Neural cell (in vitro differentiated cells): ENCODE measurements around the gene PRELID3B. TPM values are rescaled to one million over a fixed set of nuclear protein-coding genes. Genes with fewer than 3 reads are reported as not detected.

ENCODE experiments used
- H2AFZ ChIP-seq: fragments of 200-600, 300-800 bp; sonication (generic), shearing (Covaris generic); 2 replicates; pipeline ENCODE4 v1.6.0; 2014; ENCODE audit warnings: low read depth, mild to moderate bottlenecking, antibody characterized with exemption, low read length, moderate library complexity
- H3F3A ChIP-seq: fragments of 200-600 bp; shearing (Covaris generic); 2 replicates; pipeline ENCODE4 v1.6.1; 2016; ENCODE audit warnings: mild to moderate bottlenecking, moderate library complexity, mixed read lengths, antibody characterized with exemption, low read length; ENCODE audit not compliant: insufficient read depth, poor library complexity, severe bottlenecking
- H3K27ac ChIP-seq: fragments of 200-600, 300-800 bp; sonication (generic), shearing (Covaris generic); 2 replicates; pipeline ENCODE4 v1.5.1; 2014; ENCODE audit warnings: mild to moderate bottlenecking, low read length, moderate library complexity
- H3K27me3 ChIP-seq: fragments of 300-800, 200-600 bp; sonication (generic), shearing (Covaris generic); 2 replicates; pipeline ENCODE4 v1.6.0; 2014; ENCODE audit warnings: mild to moderate bottlenecking, low read depth, low read length, moderate library complexity; ENCODE audit not compliant: insufficient read depth
- H3K36me3 ChIP-seq: fragments of 300-800, 200-600 bp; sonication (generic), shearing (Covaris generic); 2 replicates; pipeline ENCODE4 v1.5.1; 2014; ENCODE audit warnings: mild to moderate bottlenecking, antibody characterized with exemption, low read length, moderate library complexity; ENCODE audit not compliant: insufficient read depth
- H3K4me2 ChIP-seq: fragments of 300-800, 200-600 bp; sonication (generic), shearing (Covaris generic); 2 replicates; pipeline ENCODE4 v1.6.0; 2014; ENCODE audit warnings: mild to moderate bottlenecking, low read length
- H3K4me3 ChIP-seq: fragments of 300-800, 200-600 bp; sonication (generic), shearing (Covaris generic); 2 replicates; pipeline ENCODE4 v1.5.1; 2014; ENCODE audit warnings: mild to moderate bottlenecking, low read length, moderate library complexity
- H3K79me2 ChIP-seq: fragments of 200-600 bp; shearing (Covaris generic); replicated peaks from 2 replicates; pipeline ENCODE4 v1.6.0; 2014; ENCODE audit warnings: mild to moderate bottlenecking, low read length, moderate library complexity; ENCODE audit not compliant: insufficient read depth
- H3K9ac ChIP-seq: fragments of 300-800, 200-600 bp; sonication (generic), shearing (Covaris generic); 2 replicates; pipeline ENCODE4 v1.6.1; 2016; ENCODE audit warnings: mild to moderate bottlenecking, low read length, mixed read lengths
- H3K9me2 ChIP-seq: fragments of 200-600 bp; shearing (Covaris generic); 2 replicates; pipeline ENCODE4 v1.6.1; 2016; ENCODE audit warnings: mild to moderate bottlenecking, low read length, mixed read lengths; ENCODE audit not compliant: insufficient read depth
- H3K9me3 ChIP-seq: fragments of 200-600, 300-800 bp; sonication (generic), shearing (Covaris generic); 2 replicates; pipeline ENCODE4 v1.6.1; 2016; ENCODE audit warnings: mild to moderate bottlenecking, mixed run types, low read length, moderate library complexity, mixed read lengths
- H4K20me1 ChIP-seq: fragments of 200-600 bp; shearing (Covaris generic); 2 replicates; pipeline ENCODE4 v1.6.1; 2016; ENCODE audit warnings: mild to moderate bottlenecking, mixed run types; ENCODE audit not compliant: insufficient read depth
- EP300 ChIP-seq: fragments of 450-650 bp; conservative IDR thresholded peaks from 2 replicates; pipeline ENCODE4 v1.6.1; 2014; ENCODE audit warnings: antibody characterized with exemption, mild to moderate bottlenecking, moderate library complexity; ENCODE audit not compliant: poor library complexity, severe bottlenecking
- EZH2 ChIP-seq: fragments of 200-600, 300-800 bp; shearing (Covaris generic), sonication (generic); IDR thresholded peaks from 2 replicates; pipeline ENCODE4 v1.6.1; 2014; ENCODE audit warnings: antibody characterized with exemption, low read length, borderline replicate concordance, mild to moderate bottlenecking; ENCODE audit not compliant: insufficient read depth, poor library complexity, severe bottlenecking
- MXI1 ChIP-seq: fragments of 450-650 bp; conservative IDR thresholded peaks from 2 replicates; pipeline ENCODE4 v1.6.1; 2014; ENCODE audit warnings: antibody characterized with exemption, mild to moderate bottlenecking; ENCODE audit not compliant: poor library complexity, severe bottlenecking
- POLR2AphosphoS5 ChIP-seq: IDR thresholded peaks from 2 replicates; pipeline ENCODE4 v1.6.1; 2012
- RAD21 ChIP-seq: fragments of 450-650 bp; conservative IDR thresholded peaks from 2 replicates; pipeline ENCODE4 v1.6.1; 2014; ENCODE audit warnings: antibody characterized with exemption, mild to moderate bottlenecking, moderate library complexity
- SMC3 ChIP-seq: fragments of 450-650 bp; conservative IDR thresholded peaks from 2 replicates; pipeline ENCODE4 v1.6.1; 2014; ENCODE audit warnings: antibody characterized with exemption, mild to moderate bottlenecking, moderate library complexity; ENCODE audit not compliant: poor library complexity
- TAF1 ChIP-seq: IDR thresholded peaks from 2 replicates; pipeline ENCODE4 v1.6.1; 2012; ENCODE audit warnings: low read depth
- polyA plus RNA-seq: library from polyadenylated mRNA; depleted of rRNA; stranded (reverse); fragments of >200 nt; gene quantifications from 2 replicates; pipeline ENCODE4 v1.2.3, GENCODE V29; 2014
- TF ChIP-seq, protein P1 (sequence below): fragments of 450-650 bp; IDR thresholded peaks from 2 replicates; pipeline ENCODE4 v1.5.1; 2014; ENCODE audit warnings: antibody characterized with exemption, mild to moderate bottlenecking, moderate library complexity; ENCODE audit not compliant: poor library complexity, severe bottlenecking
- TF ChIP-seq, protein P2 (sequence below): IDR thresholded peaks from 2 replicates; pipeline ENCODE4 v1.6.1; 2012; ENCODE audit warnings: borderline replicate concordance

Gene PRELID3B
- polyA plus RNA-seq, 1 donor from 2014 or later: 50.5 TPM

DNA sequence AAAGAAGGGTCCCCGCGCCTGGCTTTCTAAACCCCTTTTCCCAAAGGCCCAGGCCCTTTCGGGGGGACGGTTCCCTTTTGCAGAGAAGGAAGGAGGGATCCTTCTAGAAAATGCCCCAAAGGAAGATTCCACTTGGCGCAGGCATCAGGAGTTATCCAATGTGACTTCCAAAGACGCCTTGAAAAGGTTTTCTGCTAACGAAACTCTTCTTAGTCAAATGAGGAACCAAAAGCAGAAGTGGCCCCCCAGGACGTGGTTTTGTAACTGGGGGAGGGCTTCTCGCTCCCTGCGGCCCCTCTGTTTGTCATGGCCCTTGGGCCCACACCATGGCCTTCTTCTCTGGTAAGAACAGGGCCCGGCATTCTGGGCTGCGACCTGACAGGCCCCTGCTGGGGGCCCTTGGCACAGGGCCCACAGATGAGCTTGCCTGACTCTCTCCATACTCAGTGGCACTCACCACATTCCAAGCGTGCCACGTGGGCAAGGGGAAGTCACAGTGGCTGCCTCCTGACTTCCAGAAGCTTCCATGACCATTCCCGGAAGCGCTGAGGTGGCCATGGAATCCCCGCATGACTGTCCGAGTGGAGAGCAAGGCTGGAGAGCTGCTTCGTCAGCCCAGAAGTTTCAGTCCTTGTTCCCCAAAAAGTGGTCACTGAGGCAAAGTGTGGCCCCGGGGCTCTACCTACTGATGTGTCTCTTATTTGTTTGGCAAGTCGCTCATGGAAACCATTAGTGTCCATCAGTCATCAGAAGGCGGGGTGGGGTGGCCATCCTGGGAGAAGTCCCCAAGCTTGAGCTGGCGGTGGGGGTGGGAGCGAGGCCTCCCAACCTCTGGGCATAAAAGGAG is 34.7 kb downstream of the PRELID3B start:
- Histone ChIP-seq H3K4me3 (no peak overlapping the region), H3K36me3 (no peaks in the 10 kb centered on the region), H3K27ac (no peak overlapping the region), H4K20me1 (no peaks in the 10 kb centered on the region), H3K79me2 (no peaks in the 10 kb centered on the region), H2AFZ (no peak overlapping the region), H3K9me3 (no peaks in the 10 kb centered on the region), H3K27me3 (peaks cover 10% of the 10 kb centered on the region), H3K4me2 (no peak overlapping the region), H3K9me2 (no peaks in the 10 kb centered on the region), H3F3A (no peaks in the 10 kb centered on the region), H3K9ac (no peak overlapping the region)
- no peak for TF ChIP-seq POLR2AphosphoS5
- TF ChIP-seq TAF1: no peak
- TF ChIP-seq MXI1: no peak
- TF ChIP-seq, protein P1, sequence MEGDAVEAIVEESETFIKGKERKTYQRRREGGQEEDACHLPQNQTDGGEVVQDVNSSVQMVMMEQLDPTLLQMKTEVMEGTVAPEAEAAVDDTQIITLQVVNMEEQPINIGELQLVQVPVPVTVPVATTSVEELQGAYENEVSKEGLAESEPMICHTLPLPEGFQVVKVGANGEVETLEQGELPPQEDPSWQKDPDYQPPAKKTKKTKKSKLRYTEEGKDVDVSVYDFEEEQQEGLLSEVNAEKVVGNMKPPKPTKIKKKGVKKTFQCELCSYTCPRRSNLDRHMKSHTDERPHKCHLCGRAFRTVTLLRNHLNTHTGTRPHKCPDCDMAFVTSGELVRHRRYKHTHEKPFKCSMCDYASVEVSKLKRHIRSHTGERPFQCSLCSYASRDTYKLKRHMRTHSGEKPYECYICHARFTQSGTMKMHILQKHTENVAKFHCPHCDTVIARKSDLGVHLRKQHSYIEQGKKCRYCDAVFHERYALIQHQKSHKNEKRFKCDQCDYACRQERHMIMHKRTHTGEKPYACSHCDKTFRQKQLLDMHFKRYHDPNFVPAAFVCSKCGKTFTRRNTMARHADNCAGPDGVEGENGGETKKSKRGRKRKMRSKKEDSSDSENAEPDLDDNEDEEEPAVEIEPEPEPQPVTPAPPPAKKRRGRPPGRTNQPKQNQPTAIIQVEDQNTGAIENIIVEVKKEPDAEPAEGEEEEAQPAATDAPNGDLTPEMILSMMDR: no peak
- no peak for TF ChIP-seq EZH2
- no peak for TF ChIP-seq RAD21
- TF ChIP-seq SMC3: no peak
- TF ChIP-seq, protein P2, sequence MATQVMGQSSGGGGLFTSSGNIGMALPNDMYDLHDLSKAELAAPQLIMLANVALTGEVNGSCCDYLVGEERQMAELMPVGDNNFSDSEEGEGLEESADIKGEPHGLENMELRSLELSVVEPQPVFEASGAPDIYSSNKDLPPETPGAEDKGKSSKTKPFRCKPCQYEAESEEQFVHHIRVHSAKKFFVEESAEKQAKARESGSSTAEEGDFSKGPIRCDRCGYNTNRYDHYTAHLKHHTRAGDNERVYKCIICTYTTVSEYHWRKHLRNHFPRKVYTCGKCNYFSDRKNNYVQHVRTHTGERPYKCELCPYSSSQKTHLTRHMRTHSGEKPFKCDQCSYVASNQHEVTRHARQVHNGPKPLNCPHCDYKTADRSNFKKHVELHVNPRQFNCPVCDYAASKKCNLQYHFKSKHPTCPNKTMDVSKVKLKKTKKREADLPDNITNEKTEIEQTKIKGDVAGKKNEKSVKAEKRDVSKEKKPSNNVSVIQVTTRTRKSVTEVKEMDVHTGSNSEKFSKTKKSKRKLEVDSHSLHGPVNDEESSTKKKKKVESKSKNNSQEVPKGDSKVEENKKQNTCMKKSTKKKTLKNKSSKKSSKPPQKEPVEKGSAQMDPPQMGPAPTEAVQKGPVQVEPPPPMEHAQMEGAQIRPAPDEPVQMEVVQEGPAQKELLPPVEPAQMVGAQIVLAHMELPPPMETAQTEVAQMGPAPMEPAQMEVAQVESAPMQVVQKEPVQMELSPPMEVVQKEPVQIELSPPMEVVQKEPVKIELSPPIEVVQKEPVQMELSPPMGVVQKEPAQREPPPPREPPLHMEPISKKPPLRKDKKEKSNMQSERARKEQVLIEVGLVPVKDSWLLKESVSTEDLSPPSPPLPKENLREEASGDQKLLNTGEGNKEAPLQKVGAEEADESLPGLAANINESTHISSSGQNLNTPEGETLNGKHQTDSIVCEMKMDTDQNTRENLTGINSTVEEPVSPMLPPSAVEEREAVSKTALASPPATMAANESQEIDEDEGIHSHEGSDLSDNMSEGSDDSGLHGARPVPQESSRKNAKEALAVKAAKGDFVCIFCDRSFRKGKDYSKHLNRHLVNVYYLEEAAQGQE: no peak
- TF ChIP-seq EP300: no peak

DNA sequence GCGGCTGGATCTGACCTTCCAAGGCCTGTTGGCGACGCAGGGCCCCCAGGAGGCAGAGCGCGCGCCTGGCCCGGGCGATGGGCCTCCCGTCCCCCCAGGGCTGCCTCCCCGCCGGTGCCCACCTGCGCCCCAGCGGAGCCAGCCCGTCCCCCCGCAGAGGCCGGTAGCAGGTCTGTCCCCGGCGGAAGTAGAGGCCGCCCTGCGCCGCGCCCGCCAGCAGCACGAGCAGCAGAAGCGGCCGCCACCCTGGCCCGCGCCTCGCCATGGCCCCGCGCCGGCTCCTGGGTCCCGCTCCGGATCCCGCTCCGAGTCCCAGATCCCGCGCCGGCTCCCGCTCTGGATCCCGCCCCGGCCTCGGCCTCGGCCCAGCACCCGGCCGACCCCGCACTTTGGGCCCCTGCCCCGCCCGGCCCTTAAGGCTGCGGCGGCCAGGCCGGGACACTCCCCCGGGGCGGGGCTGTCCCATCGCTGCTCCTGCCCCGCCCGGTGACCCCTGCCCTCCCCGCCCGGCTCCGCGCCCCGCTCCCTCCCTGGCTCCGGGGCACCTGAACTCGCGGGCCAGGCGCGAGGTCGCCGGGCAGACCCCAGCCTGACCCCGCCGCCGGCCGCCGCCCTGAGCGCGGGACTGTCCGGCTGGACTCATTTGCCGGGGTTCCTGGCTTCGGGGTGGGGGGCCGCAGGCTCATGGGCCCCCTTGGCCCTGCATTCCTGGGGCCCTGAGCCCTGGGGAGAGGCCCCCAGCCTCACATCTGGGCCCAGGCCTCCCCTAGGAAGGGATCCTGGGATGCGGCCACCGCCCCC is 35.5 kb downstream of the PRELID3B start, which contains the start of gene CTSZ:
CTSZ (minus strand) TSS at position 391 of the 801 bp plus-strand sequence; CDS start at position 265, 126 bp downstream.
- H3K27ac ChIP-seq: no peak within 1 kb of the TSS
- no peak within 1 kb of the TSS for H3K4me3 ChIP-seq
- H3K4me2 ChIP-seq: no peak within 1 kb of the TSS
- no peaks in the 10 kb centered on the region for H3F3A ChIP-seq
- peaks cover 10% of the 10 kb centered on the region for H3K27me3 ChIP-seq
- no peak within 1 kb of the TSS for H3K9ac ChIP-seq
- H2AFZ ChIP-seq: no peak within 1 kb of the TSS
- no peaks in the 10 kb centered on the region for H4K20me1 ChIP-seq
- H3K9me2 ChIP-seq: no peaks in the 10 kb centered on the region
- H3K36me3 ChIP-seq: no peaks in the 10 kb centered on the region
- TF ChIP-seq MXI1 (no peak), TAF1 (no peak), POLR2AphosphoS5 (no peak)
- H3K79me2 ChIP-seq: no peaks in the 10 kb centered on the region
- H3K9me3 ChIP-seq: no peaks in the 10 kb centered on the region
